Cardiac muscle cell (in vitro differentiated cells and primary cell): ENCODE results near the gene NSD2. TPM values are rescaled to one million over a fixed set of nuclear protein-coding genes. Genes with fewer than 3 reads are reported as not detected.

Experiments used
- DNase-seq, 2 donors: peaks; one replicate each; pipeline versions ENCODE4 v3.0.0 to v3.0.0-alpha.2; 2010 to 2017; ENCODE audit warnings: low read depth in 1 of 2, low spot score in 1 of 2
- H3K27ac ChIP-seq: fragments of 200-600 bp; sonication (generic); 2 replicates; pipeline ENCODE4 v1.5.1; 2016
- H3K27me3 ChIP-seq: fragments of 200-600 bp; sonication (generic); 2 replicates; pipeline ENCODE4 v1.6.0; 2016; ENCODE audit warnings: control low read depth
- H3K36me3 ChIP-seq: fragments of 200-600 bp; sonication (generic); 2 replicates; pipeline ENCODE4 v1.5.1; 2016; ENCODE audit warnings: control low read depth
- H3K4me1 ChIP-seq: fragments of 200-600 bp; sonication (generic); 2 replicates; pipeline ENCODE4 v1.8.1; 2017; ENCODE audit warnings: low read depth, mild to moderate bottlenecking, mixed run types
- H3K4me3 ChIP-seq: fragments of 200-600 bp; sonication (generic); 2 replicates; pipeline ENCODE4 v1.5.1; 2016; ENCODE audit warnings: mild to moderate bottlenecking
- H3K9me3 ChIP-seq: fragments of 200-600 bp; sonication (generic); 2 replicates; pipeline ENCODE4 v1.5.1; 2017; ENCODE audit warnings: low read depth, mild to moderate bottlenecking, control low read depth
- CTCF ChIP-seq: IDR thresholded peaks from 2 replicates; pipeline ENCODE4 v1.5.1; 2012; ENCODE audit warnings: low read depth, mild to moderate bottlenecking, low read length
- polyA plus RNA-seq: library from polyadenylated mRNA; unstranded; fragments of >200 nt; fragmentation: Nextera tagmentation; extraction: Ambion mirVana; gene quantifications from 2 replicates; pipeline ENCODE4 v1.2.1, GENCODE V29; 2016
- total RNA-seq: library from RNA; depleted of rRNA; stranded (reverse); fragments of >200 nt; gene quantifications from 2 replicates; pipeline ENCODE4 v1.2.3, GENCODE V29; 2016

Gene NSD2
- total and polyA plus RNA-seq, 2 experiments from 2014 or later: 49.0 to 91.3 TPM

GRCh38 chr4:1863297-1864033 lies 7.7 kb upstream of the NSD2 start:
- H3K4me1 ChIP-seq: peaks cover 7% of the 10 kb centered on the region
- no peaks in the 10 kb centered on the region for H3K9me3 ChIP-seq
- no peak overlapping the region for H3K4me3 ChIP-seq
- peaks cover 20% of the 10 kb centered on the region for H3K27me3 ChIP-seq
- no peak for TF ChIP-seq CTCF
- no peaks in the 10 kb centered on the region for H3K36me3 ChIP-seq
- no peak for DNase-seq
- no peak overlapping the region for H3K27ac ChIP-seq

GRCh38 chr4:1864076-1865008 lies 6.9 kb upstream of the NSD2 start:
- peaks cover 20% of the 10 kb centered on the region for H3K27me3 ChIP-seq
- no peak overlapping the region for H3K4me3 ChIP-seq
- H3K9me3 ChIP-seq: no peaks in the 10 kb centered on the region
- peaks cover 7% of the 10 kb centered on the region for H3K4me1 ChIP-seq
- DNase-seq: no peak
- no peak overlapping the region for H3K27ac ChIP-seq
- TF ChIP-seq CTCF: no peak
- H3K36me3 ChIP-seq: no peaks in the 10 kb centered on the region

GRCh38 chr4:1866189-1866661 lies 5.0 kb upstream of the NSD2 start:
- peaks cover 16% of the 10 kb centered on the region for H3K27me3 ChIP-seq
- TF ChIP-seq CTCF: no peak

GRCh38 chr4:1868293-1868692 lies 2.9 kb upstream of the NSD2 start:
- Histone ChIP-seq H3K9me3 (no peaks in the 10 kb centered on the region), H3K27me3 (no peaks in the 10 kb centered on the region), H3K36me3 (no peaks in the 10 kb centered on the region), H3K4me3 (no peak overlapping the region), H3K27ac (no peak overlapping the region), H3K4me1 (peaks cover 21% of the 10 kb centered on the region)
- no peak for TF ChIP-seq CTCF
- DNase-seq: no peak

More at GRCh38 chr4:1866189-1866661, 5.0 kb upstream of the NSD2 start:
- H3K4me1 ChIP-seq: peaks cover 13% of the 10 kb centered on the region
- H3K4me3 ChIP-seq: no peak overlapping the region
- H3K36me3 ChIP-seq: no peaks in the 10 kb centered on the region
- no peaks in the 10 kb centered on the region for H3K9me3 ChIP-seq
- H3K27ac ChIP-seq: no peak overlapping the region
- no peak for DNase-seq

GRCh38 chr4:1868912-1869311 lies 2.3 kb upstream of the NSD2 start:
- Histone ChIP-seq H3K27me3 (no peaks in the 10 kb centered on the region), H3K4me3 (no peak overlapping the region), H3K4me1 (peaks cover 22% of the 10 kb centered on the region), H3K27ac (no peak overlapping the region), H3K36me3 (no peaks in the 10 kb centered on the region), H3K9me3 (no peaks in the 10 kb centered on the region)
- TF ChIP-seq CTCF: no peak
- no peak for DNase-seq
